NCI-H524 (cell line): Measurements from ENCODE around the gene PIKFYVE.
"Not testable (repeated sequence)": the region's sequence is repeated elsewhere in the genome, so short reads cannot be mapped to it uniquely, and the experiment has no call there.

Experiments
- DNase-seq, 2 experiments: peaks; one replicate each; lab custom pipeline; 2025; lab: John Stamatoyannopoulos, UW

PIKFYVE gene

DNA sequence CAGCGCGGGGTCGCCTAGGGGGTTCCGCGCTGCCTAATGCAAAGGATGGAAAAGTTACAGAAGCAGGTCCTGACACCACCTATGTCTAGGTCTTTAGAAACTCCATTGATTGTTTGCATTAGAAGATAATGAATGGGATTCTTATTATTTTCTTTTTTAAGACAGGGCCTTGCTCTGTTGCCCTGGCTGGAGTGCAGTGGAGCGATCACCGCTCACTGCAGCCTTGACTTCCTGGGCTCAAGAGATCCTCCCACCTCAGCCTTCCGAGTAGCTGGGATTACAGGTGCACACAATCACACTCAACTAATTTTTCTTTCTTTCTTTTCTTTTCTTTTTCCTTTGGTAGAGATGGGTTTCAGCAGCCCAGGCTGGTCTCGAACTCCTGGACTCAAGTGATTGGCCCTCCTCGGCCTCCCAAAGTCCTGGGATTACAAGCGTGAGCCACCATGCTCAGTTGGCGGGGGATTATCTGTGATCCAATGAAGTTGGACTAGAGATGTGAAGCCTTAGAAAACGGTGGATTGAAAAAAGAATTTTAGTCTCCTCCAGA lies 10.4 kb upstream of the PIKFYVE start:
- peak in 1 of 2 experiments; percentile 9 for DNase-seq

- DNase-seq, result peak in 1 of 2 experiments; percentile 17
These were observed 9.8 kb upstream of the PIKFYVE start for GRCh38 chr2:208256192-208256782.

- DNase-seq, result not testable (repeated sequence)
These were observed 8.9 kb upstream of the PIKFYVE start for GRCh38 chr2:208256849-208257813.

DNA sequence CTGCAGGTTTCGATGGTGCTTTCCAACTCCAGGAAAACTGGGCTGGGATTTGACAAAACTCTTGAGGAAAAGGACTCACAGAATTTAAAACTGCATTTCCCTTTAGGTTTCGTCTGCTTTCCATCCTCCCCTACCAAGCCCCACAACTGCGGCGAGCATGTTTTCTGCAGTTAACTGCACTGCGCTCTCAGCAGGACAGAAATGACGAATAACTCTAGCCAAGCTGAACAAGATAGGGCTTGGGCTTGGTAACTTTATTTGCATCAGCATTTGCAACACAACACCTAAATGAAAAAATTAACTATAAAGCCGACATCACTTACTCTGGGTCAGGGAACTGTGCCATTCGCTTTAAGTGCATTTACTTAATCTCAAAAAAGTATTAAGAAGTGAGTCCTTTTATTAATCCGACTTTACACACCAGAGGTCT lies 669 bp upstream of the PIKFYVE start:
- peak; percentile 1 to 48 for DNase-seq

DNA sequence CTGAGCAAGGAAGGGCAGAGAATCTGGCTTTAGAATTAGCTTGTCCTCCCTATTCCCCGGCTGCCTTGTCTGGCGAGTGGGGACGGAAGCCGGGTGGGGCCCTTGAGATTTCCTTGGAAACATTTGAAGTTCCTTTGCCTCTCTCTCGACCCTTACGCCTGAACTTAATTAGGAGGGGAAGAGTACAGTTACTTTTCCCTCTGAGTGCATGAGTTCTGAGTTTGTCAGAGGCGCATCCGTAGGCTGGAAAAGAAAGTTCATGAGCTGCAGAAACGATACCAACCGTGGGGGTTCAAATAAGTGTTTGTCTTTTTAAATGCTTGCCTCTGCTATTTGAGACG lies 468 bp downstream of the PIKFYVE start:
- peak; percentile 45 to 65 for DNase-seq

DNA sequence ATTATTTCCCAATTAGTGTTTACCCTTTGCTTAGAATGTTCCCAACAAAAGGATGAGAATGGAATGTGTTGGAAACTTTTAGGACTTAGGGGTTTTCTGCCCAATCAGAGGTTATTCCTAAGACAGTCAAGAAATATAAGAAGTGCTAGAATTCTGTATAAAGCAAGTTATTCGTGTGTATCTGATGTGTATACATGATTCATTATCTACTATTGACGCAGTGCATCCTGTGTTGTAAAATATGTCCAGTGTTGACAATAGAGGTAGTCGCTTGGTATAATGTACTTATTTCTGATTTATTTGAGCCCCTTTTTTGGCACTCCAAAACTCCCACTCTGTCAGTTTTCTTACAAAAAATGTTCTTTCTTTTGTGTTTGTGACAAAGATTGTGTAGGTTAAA lies 881 bp downstream of the PIKFYVE start:
- DNase-seq, result no peak

DNA sequence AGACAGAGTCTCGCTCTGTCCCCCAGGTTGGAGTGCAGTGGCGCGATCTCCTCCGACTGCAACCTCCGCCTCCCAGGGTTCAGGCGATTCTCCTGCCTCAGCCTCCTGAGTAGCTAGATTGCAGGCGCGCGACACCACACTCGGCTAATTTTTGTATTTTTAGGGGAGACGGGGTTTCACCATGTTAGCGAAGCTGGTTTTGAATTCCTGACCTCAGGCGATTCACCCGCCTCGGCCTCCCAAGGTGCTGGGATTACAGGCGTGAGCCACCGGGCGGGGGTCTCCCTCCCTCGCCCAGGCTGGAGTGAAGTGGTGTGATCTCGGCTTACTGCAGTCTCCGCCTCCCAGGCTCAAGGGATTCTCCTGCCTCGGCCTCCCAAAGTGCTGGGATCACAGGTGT lies 1.5 kb downstream of the PIKFYVE start:
- DNase-seq, result not testable (repeated sequence)

DNA sequence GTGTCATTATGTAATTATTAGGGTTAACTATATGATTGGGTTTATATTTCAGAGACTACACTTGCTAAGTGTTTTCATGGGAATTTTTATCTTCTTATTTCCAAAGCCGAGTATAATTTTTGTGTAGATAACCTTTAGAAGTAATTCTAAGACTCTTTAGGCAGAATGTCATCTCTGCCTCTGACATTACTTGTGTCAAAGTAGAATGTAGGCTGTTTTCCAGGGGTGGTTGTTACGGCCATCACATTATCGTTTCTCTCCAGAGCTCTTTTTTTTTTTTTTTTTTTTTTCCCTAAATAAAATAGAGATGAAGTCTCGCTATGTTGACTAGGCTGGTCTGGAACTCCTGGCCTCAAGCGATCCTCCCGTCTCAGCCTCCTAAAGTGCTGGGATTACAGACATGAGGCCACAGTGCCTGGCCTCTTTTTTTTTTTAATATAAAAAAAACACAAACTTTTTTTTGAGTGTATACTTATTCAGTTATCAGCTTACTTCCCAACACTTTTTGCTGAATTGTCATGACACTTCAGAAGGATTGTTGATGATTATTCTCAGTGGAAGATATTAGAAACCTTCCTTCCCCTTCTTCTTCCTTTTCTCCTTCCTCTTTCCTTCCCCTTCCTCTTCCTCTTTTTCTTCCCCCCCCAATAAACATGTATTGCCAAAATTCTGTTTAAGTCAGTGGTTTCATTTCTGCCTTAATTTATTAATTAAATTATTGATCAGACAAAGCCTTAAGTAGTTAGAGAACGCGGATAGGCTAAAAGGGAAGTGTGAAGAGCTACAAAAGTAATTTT lies 2.3 kb downstream of the PIKFYVE start:
- DNase-seq, result no peak

GRCh38 chr2:208269091-208269490 lies 3.0 kb downstream of the PIKFYVE start:
- DNase-seq, result no peak

- no peak for DNase-seq
These were observed 8.7 kb downstream of the PIKFYVE start for GRCh38 chr2:208274748-208275147.

DNA sequence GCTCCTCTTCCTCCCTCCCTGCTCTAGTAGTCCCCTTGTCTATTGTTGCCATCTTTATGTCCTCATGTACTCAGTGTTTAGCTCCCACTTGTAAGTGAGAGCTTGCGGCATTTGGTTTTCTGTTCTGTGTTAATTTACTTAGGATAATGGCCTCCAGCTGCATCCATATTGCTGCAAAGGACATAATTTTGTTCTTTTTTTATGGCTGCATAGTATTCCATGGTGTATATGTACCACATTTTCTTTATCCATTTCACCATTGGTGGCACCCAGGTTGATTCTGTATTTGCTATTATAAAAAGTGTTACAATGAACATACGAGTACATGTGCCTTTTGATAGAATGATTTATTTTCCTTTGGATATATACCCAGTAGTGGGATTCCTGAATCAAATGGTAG lies 12.5 kb downstream of the PIKFYVE start:
- no peak for DNase-seq

DNA sequence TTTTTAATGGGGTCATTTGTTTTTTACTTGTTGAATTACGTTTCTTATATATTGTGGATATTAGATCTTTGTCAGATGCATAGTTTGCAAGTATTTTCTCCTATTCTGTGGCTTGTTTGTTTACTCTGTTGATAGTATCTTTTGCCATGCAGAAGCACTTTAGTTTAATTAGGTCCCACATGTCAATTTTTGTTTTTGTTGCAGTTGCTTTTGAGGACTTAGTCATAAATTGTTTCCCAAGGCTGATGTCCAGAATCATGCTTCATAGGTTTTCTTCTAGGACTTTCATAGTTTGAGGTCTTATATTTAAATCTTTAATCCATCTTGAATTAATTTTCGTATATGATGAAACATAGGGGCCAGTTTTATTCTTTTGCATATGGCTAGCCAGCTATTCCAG lies 13.2 kb downstream of the PIKFYVE start:
- DNase-seq, result no peak

DNA sequence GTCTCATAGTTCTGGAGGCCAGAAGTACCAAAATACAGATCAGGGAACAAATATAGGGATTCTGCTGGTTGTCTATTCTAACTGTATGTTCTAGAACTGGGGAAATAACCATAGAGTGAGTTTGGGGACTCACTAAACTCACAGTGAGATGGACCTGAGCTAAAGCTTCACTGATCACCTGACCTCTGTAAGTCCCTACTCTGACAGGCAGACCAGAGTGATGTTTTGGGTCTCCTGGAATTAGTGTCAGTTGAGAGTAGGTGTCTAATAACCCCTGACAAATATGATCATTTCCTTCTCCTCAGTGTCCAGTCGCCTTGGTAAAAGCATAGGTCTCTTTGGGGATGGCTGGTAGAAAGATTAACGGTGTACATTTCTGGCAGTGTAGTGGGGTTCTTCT lies 14.2 kb downstream of the PIKFYVE start:
- DNase-seq, result no peak

- no peak for DNase-seq
These were observed 14.9 kb downstream of the PIKFYVE start for GRCh38 chr2:208280933-208281332.

DNA sequence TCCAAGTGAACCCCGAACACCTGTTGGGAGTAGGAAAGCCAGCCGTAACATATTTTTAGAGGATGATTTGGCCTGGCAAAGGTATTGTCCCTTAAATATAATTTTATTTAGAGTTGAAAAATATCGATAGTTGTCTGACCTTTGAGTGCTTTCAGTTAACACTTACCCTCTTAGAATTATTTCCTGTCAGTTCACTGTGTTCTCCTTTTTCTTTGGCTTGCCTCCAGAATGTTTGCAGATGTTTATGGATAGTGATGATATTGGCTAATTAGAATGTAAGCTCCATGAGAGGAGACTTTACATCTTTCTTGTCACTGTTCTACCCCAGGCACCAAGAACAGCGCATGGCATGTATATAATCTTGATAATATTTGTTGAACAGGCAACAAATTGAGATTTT lies 19.8 kb downstream of the PIKFYVE start:
- no peak for DNase-seq

DNA sequence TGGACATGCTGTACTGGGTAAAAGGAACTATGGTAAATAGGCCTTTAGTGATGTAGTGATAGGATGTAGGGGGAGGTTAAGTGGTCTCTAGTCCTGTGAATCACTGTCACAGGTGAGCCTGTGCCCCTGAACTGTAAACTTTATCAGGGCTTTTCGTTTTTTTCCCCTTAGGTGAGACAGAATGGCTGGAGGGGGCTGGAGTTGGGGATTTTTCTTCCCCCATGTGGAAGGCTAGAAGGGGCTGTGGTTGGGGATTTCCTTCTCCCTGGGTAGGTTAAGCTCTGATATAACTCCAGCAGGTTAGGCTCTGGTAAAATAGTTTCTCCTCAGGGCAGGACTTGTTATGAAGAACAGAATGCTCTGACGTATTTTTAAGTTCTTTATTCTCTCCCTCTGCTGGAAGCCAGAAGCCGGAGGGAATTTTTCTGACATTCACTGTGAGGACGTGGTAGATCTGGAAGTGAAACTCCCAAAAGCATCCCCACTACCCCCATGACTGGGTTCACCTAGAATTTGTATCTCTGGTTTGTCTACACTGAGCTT lies 28.5 kb downstream of the PIKFYVE start:
- no peak for DNase-seq

- no peak for DNase-seq
These were observed 29.8 kb downstream of the PIKFYVE start for GRCh38 chr2:208295834-208296233.

DNA sequence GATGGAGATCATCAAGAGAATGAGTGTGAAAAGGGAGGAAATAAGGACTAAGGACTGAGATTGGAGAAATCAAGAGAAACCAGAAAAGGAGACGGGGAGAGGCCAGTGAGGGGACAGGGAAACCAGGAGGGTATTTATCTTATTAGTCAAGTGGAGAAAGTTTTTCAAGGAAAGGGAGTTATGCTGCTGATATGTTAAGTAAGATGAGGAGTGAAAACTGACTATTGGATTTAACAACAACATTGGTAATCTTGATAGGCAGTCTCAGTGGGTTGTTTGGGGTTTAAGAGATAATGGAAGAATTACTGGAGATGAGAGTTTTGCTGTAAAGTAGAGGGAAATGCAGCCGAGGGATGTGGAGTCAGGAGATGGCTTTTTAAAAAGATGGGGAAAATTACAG lies 30.6 kb downstream of the PIKFYVE start:
- no peak for DNase-seq

DNA sequence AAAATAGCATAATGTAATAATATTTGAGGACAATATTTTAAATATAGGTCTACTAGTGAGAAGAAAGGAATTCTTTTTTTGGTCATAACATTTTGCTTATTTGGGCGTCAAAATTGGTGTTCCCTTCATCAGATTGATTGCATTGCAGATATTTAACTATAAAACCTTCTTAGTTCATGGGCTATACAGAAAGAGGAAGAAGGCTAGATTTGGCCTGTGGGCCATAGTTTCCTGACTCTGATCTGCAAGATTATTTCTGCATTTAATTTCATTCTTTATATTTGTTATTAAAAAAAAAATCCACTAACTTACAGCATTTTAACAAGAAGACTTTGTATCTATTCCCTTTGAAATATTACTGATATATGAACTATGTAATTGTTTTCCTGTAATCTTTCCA lies 31.9 kb downstream of the PIKFYVE start:
- DNase-seq, result no peak

- peak in 1 of 2 experiments; percentile 23 for DNase-seq
These were observed 35.0 kb downstream of the PIKFYVE start for GRCh38 chr2:208300847-208301618.

- DNase-seq, result no peak
These were observed 38.1 kb downstream of the PIKFYVE start for GRCh38 chr2:208304157-208304556.
